Epithelial cell of esophagus (primary cell): Measurements from ENCODE around the gene AATF.

Source experiments
- DNase-seq: peaks from one replicate; pipeline ENCODE4 v3.0.0; 2010; ENCODE audit warnings: low read depth
- H3K4me3 ChIP-seq: 2 replicates; pipeline ENCODE4 v1.5.1; 2011; ENCODE audit warnings: mild to moderate bottlenecking, low read length, control low read depth
- TF ChIP-seq, protein P1 (sequence below): IDR thresholded peaks from 2 replicates; pipeline ENCODE4 v1.5.1; 2011; ENCODE audit warnings: low read depth, mild to moderate bottlenecking, low read length, control low read depth, inconsistent platforms; ENCODE audit not compliant: insufficient read depth; ENCODE audit errors: missing control alignments

The AATF gene

GRCh38 chr17:37054894-37055293 is 106.1 kb downstream of the AATF start:
- TF ChIP-seq, protein P1, sequence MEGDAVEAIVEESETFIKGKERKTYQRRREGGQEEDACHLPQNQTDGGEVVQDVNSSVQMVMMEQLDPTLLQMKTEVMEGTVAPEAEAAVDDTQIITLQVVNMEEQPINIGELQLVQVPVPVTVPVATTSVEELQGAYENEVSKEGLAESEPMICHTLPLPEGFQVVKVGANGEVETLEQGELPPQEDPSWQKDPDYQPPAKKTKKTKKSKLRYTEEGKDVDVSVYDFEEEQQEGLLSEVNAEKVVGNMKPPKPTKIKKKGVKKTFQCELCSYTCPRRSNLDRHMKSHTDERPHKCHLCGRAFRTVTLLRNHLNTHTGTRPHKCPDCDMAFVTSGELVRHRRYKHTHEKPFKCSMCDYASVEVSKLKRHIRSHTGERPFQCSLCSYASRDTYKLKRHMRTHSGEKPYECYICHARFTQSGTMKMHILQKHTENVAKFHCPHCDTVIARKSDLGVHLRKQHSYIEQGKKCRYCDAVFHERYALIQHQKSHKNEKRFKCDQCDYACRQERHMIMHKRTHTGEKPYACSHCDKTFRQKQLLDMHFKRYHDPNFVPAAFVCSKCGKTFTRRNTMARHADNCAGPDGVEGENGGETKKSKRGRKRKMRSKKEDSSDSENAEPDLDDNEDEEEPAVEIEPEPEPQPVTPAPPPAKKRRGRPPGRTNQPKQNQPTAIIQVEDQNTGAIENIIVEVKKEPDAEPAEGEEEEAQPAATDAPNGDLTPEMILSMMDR = no peak
- DNase-seq = no peak
- H3K4me3 ChIP-seq = no peak overlapping the region

DNA sequence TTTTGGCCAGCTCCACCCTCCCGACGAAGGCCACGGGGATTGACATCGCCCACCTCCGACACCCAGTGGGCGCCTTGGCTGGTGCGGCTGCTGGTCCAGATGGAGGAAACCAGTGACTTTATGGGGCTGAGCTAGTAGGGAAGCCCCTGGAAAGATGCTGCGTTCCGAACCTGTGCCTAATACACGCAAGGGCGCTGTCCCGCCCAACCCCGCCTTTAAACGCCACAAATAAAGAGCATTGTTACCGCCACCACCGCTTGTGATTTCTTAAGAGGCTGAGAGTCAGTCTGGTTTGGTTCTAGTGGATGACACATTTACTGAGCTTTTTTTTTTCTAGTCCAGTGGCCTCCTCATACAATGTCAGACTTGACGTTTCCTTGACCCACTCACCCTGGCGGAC is 107.9 kb downstream of the AATF start:
- TF ChIP-seq, protein P1 = no peak
- no peak overlapping the region for H3K4me3 ChIP-seq
- no peak for DNase-seq

DNA sequence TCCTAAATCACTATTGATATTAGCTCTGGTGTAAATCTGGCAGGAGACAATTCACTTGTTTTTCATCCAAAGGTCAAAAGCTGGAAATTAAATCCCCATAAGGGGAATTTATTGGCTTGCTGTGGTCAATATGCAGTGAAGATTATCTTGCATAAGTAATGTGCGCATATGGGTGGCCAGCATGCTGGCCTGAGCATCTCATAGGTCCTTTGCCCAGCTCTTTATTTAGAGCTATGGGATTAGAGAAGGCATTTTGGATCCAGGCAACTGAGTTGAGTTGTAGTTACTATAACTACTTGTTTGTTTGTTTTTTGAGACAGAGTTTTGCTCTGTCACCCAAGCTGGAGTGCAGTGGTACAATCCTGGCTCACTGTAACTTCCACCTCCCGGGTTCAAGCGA is 110.7 kb downstream of the AATF start:
- TF ChIP-seq, protein P1 = no peak
- H3K4me3 ChIP-seq = no peak overlapping the region
- DNase-seq = no peak

DNA sequence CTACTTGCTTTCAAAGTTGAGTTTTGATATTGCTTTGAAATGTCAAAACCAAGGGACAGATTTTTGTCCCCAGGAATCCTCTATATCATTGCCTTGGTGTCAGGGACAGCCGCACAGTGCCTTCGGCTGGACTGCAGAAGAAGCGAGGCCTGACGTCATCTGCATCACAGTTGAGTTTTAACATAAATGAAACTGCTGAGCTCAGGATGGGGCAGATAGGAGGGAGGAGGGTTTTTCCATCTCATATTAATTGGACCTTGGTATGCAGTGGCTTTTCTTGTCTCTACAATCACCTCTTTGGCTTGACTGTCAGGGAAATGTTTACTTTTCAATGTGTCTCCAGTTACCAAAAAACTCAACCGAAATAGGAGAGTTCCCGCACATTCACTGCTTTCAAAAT is 111.3 kb downstream of the AATF start:
- H3K4me3 ChIP-seq = no peak overlapping the region
- TF ChIP-seq, protein P1 = no peak
- DNase-seq = no peak

DNA sequence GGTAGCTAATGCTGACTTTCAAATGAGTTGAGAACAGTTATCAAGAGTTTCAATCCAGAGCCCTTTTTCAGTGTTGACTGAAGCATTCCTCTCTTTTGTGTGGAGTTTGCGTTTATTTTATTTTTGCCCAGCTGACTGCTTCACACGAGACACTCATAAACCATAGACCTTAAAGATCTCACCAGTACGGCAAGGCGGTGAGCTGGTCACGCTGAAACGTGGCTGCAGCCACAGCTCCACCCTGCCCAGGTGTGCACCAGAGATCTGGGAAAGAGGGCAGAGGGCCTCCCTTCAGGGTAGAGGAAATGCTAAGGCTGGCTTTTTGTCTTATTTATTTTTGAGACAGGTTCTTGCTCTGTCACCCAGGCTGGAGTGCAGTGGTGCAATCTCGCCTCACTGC is 112.2 kb downstream of the AATF start:
- no peak for DNase-seq
- no peak overlapping the region for H3K4me3 ChIP-seq
- TF ChIP-seq, protein P1 = no peak

GRCh38 chr17:37062021-37062420 is 113.3 kb downstream of the AATF start:
- H3K4me3 ChIP-seq = no peak overlapping the region
- TF ChIP-seq, protein P1 = no peak
- no peak for DNase-seq

- no peak overlapping the region for H3K4me3 ChIP-seq
- no peak for DNase-seq
- TF ChIP-seq, protein P1 = no peak
These were observed 115.5 kb downstream of the AATF start for GRCh38 chr17:37064206-37064605.
